Thyroid gland (tissue), 4 donors: ENCODE data around the gene SKI. TPM values are rescaled to one million over a fixed set of nuclear protein-coding genes. Genes with fewer than 3 reads are reported as not detected.
A peak's percentile ranks its signal among the peaks of the same experiment; 100 is the strongest.

Experiments
- DNase-seq, 2 donors: peaks; one replicate each; pipeline ENCODE4 v3.0.0-alpha.2; 2019
- H3K27ac ChIP-seq, 3 donors: fragments of 200-600 bp; sonication (generic); 1 replicate in 2 of 3; 2 replicates in 1 of 3; pipeline ENCODE4 v1.5.1; 2016 to 2019; ENCODE audit warnings: mild to moderate bottlenecking in 1 of 3, moderate library complexity in 1 of 3
- H3K27me3 ChIP-seq: fragments of 200-600 bp; sonication (generic); one replicate; pipeline ENCODE4 v1.5.1; 2019
- H3K36me3 ChIP-seq, 2 donors: fragments of 200-600 bp; sonication (generic); one replicate each; pipeline ENCODE4 v1.5.1; 2016 to 2019
- H3K4me1 ChIP-seq, 2 donors: fragments of 200-600 bp; sonication (generic); one replicate each; pipeline ENCODE4 v1.5.1; 2017 to 2019
- H3K4me3 ChIP-seq, 3 donors: fragments of 200-600 bp; sonication (generic); replicated peaks in 1 of 3; 1 replicate in 2 of 3; 2 replicates in 1 of 3; pipeline ENCODE4 v1.5.1; 2016; ENCODE audit warnings: mild to moderate bottlenecking in 1 of 3
- H3K9me3 ChIP-seq: fragments of 200-600 bp; sonication (generic); one replicate; pipeline ENCODE4 v1.5.1; 2017
- POLR2A ChIP-seq, 2 donors: fragments of 450-650 bp; IDR thresholded peaks; one replicate each; pipeline ENCODE4 v1.6.1; 2017; ENCODE audit warnings: antibody characterized with exemption in 2 of 2, mild to moderate bottlenecking in 2 of 2, moderate library complexity in 1 of 2
- WGBS, 2 donors: methylation state at CpG; one replicate each; pipeline ENCODE4 v1.1.5; 2017; 5-methylcytosine and 5-hydroxymethylcytosine counted together
- intact Hi-C: fragments of 100-400 bp; cut with DNase I; formaldehyde crosslinking; loops from one replicate; pipeline ENCODE4 v1.15.1; 2023
- total RNA-seq, 4 donors: library from RNA; depleted of rRNA; stranded (reverse); fragments of >200 nt; gene quantifications; one replicate each; pipeline ENCODE4 v1.2.3, GENCODE V29; 2016
- TF ChIP-seq, protein P1 (sequence below), 6 experiments: fragments of 200-600 bp in 3 of 6; fragments of 450-650 bp in 3 of 6; sonication (generic) in 3 of 6; IDR thresholded peaks; one replicate each; pipeline ENCODE4 v1.5.1; 2016 to 2019; ENCODE audit warnings: antibody characterized with exemption in 6 of 6, mild to moderate bottlenecking in 2 of 6, inconsistent platforms in 1 of 6, moderate library complexity in 1 of 6

SKI gene
- total RNA-seq, 4 donors from 2014 or later = 31.4 to 59.6 (median 39.9) TPM

DNA sequence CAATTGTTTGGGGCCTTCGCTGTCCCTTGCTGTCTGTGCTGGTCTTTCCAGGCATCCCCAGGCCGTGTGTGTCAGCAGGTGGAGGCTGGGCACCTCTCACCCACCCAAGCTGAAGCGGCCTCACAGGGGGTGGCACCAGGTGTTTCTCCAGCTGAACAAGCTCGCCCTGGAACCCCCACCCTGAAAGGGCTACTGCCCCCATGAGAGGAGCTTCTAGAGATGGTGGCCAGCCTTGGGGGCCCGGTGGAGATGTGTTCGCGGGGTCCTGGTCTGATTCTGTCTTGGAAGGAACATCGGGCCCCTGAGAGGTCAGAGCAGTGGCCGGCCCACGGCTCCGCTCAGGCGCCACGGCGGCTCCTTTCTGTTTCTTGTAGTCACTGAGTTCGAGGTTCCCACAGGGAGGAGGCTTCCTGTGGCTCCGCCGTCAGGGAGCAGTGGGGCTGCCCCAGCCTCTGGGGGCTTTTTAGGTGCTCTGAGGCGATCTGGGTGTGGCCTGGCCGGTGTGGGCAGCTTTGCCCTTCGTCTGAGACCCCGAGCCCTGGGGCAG lies 46.9 kb downstream of the SKI start:
- Histone ChIP-seq H3K4me1 (peaks cover 86 to 100% of the 10 kb centered on the region in 2 donors), H3K27me3 (no peaks in the 10 kb centered on the region), H3K4me3 (no peak overlapping the region), H3K27ac (peak overlapping the region; percentile 66 to 75 (median 72)), H3K9me3 (no peaks in the 10 kb centered on the region), H3K36me3 (no peaks in the 10 kb centered on the region)
- no peak for DNase-seq
- TF ChIP-seq, protein P1, sequence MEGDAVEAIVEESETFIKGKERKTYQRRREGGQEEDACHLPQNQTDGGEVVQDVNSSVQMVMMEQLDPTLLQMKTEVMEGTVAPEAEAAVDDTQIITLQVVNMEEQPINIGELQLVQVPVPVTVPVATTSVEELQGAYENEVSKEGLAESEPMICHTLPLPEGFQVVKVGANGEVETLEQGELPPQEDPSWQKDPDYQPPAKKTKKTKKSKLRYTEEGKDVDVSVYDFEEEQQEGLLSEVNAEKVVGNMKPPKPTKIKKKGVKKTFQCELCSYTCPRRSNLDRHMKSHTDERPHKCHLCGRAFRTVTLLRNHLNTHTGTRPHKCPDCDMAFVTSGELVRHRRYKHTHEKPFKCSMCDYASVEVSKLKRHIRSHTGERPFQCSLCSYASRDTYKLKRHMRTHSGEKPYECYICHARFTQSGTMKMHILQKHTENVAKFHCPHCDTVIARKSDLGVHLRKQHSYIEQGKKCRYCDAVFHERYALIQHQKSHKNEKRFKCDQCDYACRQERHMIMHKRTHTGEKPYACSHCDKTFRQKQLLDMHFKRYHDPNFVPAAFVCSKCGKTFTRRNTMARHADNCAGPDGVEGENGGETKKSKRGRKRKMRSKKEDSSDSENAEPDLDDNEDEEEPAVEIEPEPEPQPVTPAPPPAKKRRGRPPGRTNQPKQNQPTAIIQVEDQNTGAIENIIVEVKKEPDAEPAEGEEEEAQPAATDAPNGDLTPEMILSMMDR (IDR thresholded peaks at IDR 0.05) = no peak
- no peak for TF ChIP-seq POLR2A (IDR thresholded peaks at IDR 0.05)
- intact Hi-C loops = loop anchor here (5.0 kb wide), 1 partner anchor 38 kb away; no protein-coding TSS in a partner anchor
- WGBS, 2 donors = 61 to 74% methylated on average over 9 to 17 of the region's 21 CpGs

GRCh38 chr1:2275796-2276536 lies 47.8 kb downstream of the SKI start:
- intact Hi-C loops = no loop called here
- 13 to 22% methylated on average over 11 to 14 of the region's 14 CpGs for WGBS, 2 donors
- Histone ChIP-seq H3K9me3 (no peaks in the 10 kb centered on the region), H3K27ac (peak overlapping the region; percentile 66 to 75 (median 72)), H3K4me3 (no peak overlapping the region), H3K27me3 (no peaks in the 10 kb centered on the region), H3K4me1 (peaks cover 84 to 91% of the 10 kb centered on the region in 2 donors), H3K36me3 (no peaks in the 10 kb centered on the region)
- peak; percentile 85 to 86 for DNase-seq
- no peak for TF ChIP-seq POLR2A (IDR thresholded peaks at IDR 0.05)
- TF ChIP-seq, protein P1 (IDR thresholded peaks at IDR 0.05) = peak in 3 of 6 experiments; percentile 30 to 41 (median 40)

- WGBS, 2 donors = 61 to 71% methylated on average over 11 to 12 of the region's 12 CpGs
- no peaks in the 10 kb centered on the region for H3K9me3 ChIP-seq
- no peak for DNase-seq
- no peaks in the 10 kb centered on the region for H3K36me3 ChIP-seq
- intact Hi-C loops = no loop called here
- H3K27ac ChIP-seq = peak overlapping the region; percentile 66 to 75 (median 72)
- no peaks in the 10 kb centered on the region for H3K27me3 ChIP-seq
- H3K4me1 ChIP-seq = peaks cover 80 to 81% of the 10 kb centered on the region in 2 donors
- no peak overlapping the region for H3K4me3 ChIP-seq
- TF ChIP-seq POLR2A (IDR thresholded peaks at IDR 0.05) = no peak
- TF ChIP-seq, protein P1 (IDR thresholded peaks at IDR 0.05) = no peak
Measured at GRCh38 chr1:2276803-2277580, 48.9 kb downstream of the SKI start.

DNA sequence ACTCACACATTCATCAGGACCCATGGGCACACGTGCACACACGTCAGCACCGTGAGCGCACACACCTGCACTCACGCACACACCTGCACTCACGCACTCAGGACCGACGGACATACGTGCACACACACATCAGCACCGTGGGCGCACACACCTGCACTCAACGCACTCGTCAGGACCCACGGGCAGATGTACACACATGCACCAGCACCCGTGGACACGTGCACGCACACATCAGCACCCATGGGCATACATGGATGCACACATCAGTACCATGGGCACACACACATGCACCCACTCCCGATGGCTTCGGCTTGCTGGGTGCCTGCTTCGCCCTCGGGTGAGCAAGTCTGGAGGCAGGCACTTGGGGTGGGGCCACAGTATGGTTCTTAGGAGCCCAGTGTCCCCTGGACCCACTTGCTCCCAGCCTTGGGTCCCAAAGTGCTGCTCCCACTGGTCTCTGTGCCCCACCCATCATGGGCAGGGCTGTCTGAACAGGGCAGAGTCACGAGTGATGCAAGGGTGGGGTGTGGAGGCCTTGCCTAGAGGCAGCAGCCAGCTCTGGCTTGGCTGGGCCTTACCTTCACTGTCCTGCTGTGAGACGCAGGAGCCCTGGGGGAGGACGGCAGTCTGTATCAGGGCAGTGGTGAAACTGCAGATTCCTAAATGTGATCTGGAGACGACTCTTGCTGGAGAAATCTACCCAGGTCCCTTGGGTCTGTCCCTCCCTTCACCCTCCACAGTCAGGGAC lies 49.8 kb downstream of the SKI start:
- DNase-seq = no peak

More for the DNA sequence above, 49.8 kb downstream of the SKI start:
- Histone ChIP-seq H3K9me3 (no peaks in the 10 kb centered on the region), H3K4me3 (no peak overlapping the region), H3K27me3 (no peaks in the 10 kb centered on the region), H3K4me1 (peaks cover 71 to 72% of the 10 kb centered on the region in 2 donors), H3K27ac (peak overlapping the region in 2 of 3 donors; percentile 60 to 71), H3K36me3 (no peaks in the 10 kb centered on the region)
- intact Hi-C loops = no loop called here
- 85 to 92% methylated on average over 17 to 23 of the region's 25 CpGs for WGBS, 2 donors
- TF ChIP-seq, protein P1 (IDR thresholded peaks at IDR 0.05) = no peak
- TF ChIP-seq POLR2A (IDR thresholded peaks at IDR 0.05) = no peak
